ENCODE data around the gene FASTKD3.

FASTKD3 gene

GRCh38 chr5:7855611-7856010, 13.2 kb downstream of the FASTKD3 start:
- no peak overlapping the region for H3K27ac ChIP-seq
- TF ChIP-seq CTCF (conservative IDR thresholded peaks at IDR 0.05), result no peak

GRCh38 chr5:7852988-7853387, 15.8 kb downstream of the FASTKD3 start:
- peak overlapping the region; percentile 93 for H3K27ac ChIP-seq
- TF ChIP-seq CTCF (conservative IDR thresholded peaks at IDR 0.05), result no peak

GRCh38 chr5:7852542-7852941, 16.3 kb downstream of the FASTKD3 start:
- H3K27ac ChIP-seq, result peak overlapping the region; percentile 93

GRCh38 chr5:7851617-7852289, 17.1 kb downstream of the FASTKD3 start:
- H3K27ac ChIP-seq, result peak overlapping the region; percentile 93
- no peak for TF ChIP-seq CTCF (conservative IDR thresholded peaks at IDR 0.05)

More at GRCh38 chr5:7852542-7852941, 16.3 kb downstream of the FASTKD3 start:
- no peak for TF ChIP-seq CTCF (conservative IDR thresholded peaks at IDR 0.05)

- peak; percentile 25; the same call in 1 of the 2 replicates for TF ChIP-seq CTCF (conservative IDR thresholded peaks at IDR 0.05)
- H3K27ac ChIP-seq, result peak overlapping the region; percentile 93
Measured at GRCh38 chr5:7851240-7851592, 17.6 kb downstream of the FASTKD3 start.

- TF ChIP-seq CTCF (conservative IDR thresholded peaks at IDR 0.05), result peak; percentile 59
Measured at GRCh38 chr5:7850395-7851239, 18.2 kb downstream of the FASTKD3 start, which contains the start of gene CFAP90. Gene CFAP90, minus strand, starts transcription at chr5:7851133. Its CDS starts 112 bp downstream, at chr5:7851021.

GRCh38 chr5:7849681-7850394, 19.0 kb downstream of the FASTKD3 start:
- H3K27ac ChIP-seq, result no peak overlapping the region
- TF ChIP-seq CTCF (conservative IDR thresholded peaks at IDR 0.05), result no peak

More at GRCh38 chr5:7850395-7851239, 18.2 kb downstream of the FASTKD3 start, which contains the start of gene CFAP90:
- peak within 1 kb of the TSS; percentile 93 for H3K27ac ChIP-seq

All from VCaP (cell line).